Measurements from ENCODE around the gene TMEM179B. TPM values are rescaled to one million over a fixed set of nuclear protein-coding genes. Genes with fewer than 3 reads are reported as not detected.

The TMEM179B gene
- total and polyA plus RNA-seq, 2 of the 13 experiments (the other 11 are each of a cell fraction or from before 2014, with no cell fraction given), result 24.8 to 25.7 TPM

- TF ChIP-seq ZNF556 (CRISPR knock-in tag; IDR thresholded peaks at IDR 0.05; ENCODE audit: borderline replicate concordance), result no peak
- TF ChIP-seq ZNF781 (CRISPR knock-in tag; IDR thresholded peaks at IDR 0.05; ENCODE audit: borderline replicate concordance, not compliant biosample characterization), result peak; percentile 96
- no peak for TF ChIP-seq CEBPG (CRISPR knock-in tag; IDR thresholded peaks at IDR 0.05)
- no peak for TF ChIP-seq EP300 (IDR thresholded peaks at IDR 0.05; ENCODE audit: low read depth in 2 of 2, low read length in 2 of 2)
- TF ChIP-seq EP300 (CRISPR knock-in tag; IDR thresholded peaks at IDR 0.05; ENCODE audit: borderline replicate concordance), result peak; percentile 44; the same call in 1 of the 2 replicates
- peak; percentile 43; the same call in 1 of the 2 replicates for TF ChIP-seq POGZ (CRISPR knock-in tag; IDR thresholded peaks at IDR 0.05)
- peak; percentile 88 for TF ChIP-seq ZNF772 (CRISPR knock-in tag; IDR thresholded peaks at IDR 0.05)
- peak; percentile 94 for TF ChIP-seq YY1 (IDR thresholded peaks at IDR 0.05; ENCODE audit: insufficient read depth, insufficient replicate concordance, low read depth, low read length)
- TF ChIP-seq ZNF7 (CRISPR knock-in tag; IDR thresholded peaks at IDR 0.05), result no peak
- TF ChIP-seq, protein P1, sequence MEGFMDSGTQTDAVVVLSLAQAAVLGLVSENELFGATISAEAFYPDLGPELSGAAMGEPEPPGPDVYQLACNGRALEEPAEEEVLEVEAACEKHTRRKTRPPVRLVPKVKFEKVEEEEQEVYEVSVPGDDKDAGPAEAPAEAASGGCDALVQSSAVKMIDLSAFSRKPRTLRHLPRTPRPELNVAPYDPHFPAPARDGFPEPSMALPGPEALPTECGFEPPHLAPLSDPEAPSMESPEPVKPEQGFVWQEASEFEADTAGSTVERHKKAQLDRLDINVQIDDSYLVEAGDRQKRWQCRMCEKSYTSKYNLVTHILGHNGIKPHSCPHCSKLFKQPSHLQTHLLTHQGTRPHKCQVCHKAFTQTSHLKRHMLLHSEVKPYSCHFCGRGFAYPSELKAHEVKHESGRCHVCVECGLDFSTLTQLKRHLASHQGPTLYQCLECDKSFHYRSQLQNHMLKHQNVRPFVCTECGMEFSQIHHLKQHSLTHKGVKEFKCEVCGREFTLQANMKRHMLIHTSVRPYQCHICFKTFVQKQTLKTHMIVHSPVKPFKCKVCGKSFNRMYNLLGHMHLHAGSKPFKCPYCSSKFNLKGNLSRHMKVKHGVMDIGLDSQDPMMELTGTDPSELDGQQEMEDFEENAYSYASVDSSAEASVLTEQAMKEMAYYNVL (CRISPR knock-in tag; IDR thresholded peaks at IDR 0.05; ENCODE audit: borderline replicate concordance), result peak; percentile 57; the same call in 1 of the 2 replicates
- no peak for TF ChIP-seq ZBTB25 (CRISPR knock-in tag; IDR thresholded peaks at IDR 0.05)
- TF ChIP-seq ZNF609 (CRISPR knock-in tag; IDR thresholded peaks at IDR 0.05; ENCODE audit: borderline replicate concordance), result no peak
- TF ChIP-seq ADNP (CRISPR knock-in tag; IDR thresholded peaks at IDR 0.05), result no peak
- TF ChIP-seq HOXA7 (CRISPR knock-in tag; IDR thresholded peaks at IDR 0.05), result no peak
- no peak for TF ChIP-seq ZNF720 (CRISPR knock-in tag; IDR thresholded peaks at IDR 0.05)
- no peak for TF ChIP-seq KAT2B (IDR thresholded peaks at IDR 0.05; ENCODE audit: borderline replicate concordance, low read depth, low read length)
- TF ChIP-seq RNF219 (CRISPR knock-in tag; IDR thresholded peaks at IDR 0.05), result no peak
Observed at GRCh38 chr11:62791501-62792201, 4.4 kb downstream of the TMEM179B start, which contains the start of gene TMEM223 (continued).
